ENCODE data around the gene NDUFC2. TPM values are rescaled to one million over a fixed set of nuclear protein-coding genes. Genes with fewer than 3 reads are reported as not detected.

The NDUFC2 gene
- total and polyA plus RNA-seq, 2 of the 8 experiments (the other 6 are each of a cell fraction or from before 2014, with no cell fraction given): 216 to 356 TPM

- TF ChIP-seq CHD7 (IDR thresholded peaks at IDR 0.05; ENCODE audit: insufficient replicate concordance, low read length) (no peak), RBBP5 (IDR thresholded peaks at IDR 0.05; ENCODE audit: borderline replicate concordance, low read depth, low read length) (no peak), YY1 (IDR thresholded peaks at IDR 0.05; ENCODE audit: low read depth, low read length) (no peak), SP2 (IDR thresholded peaks at IDR 0.05; ENCODE audit: low read length) (no peak), SP4 (IDR thresholded peaks at IDR 0.05; ENCODE audit: low read length) (no peak), POLR2A (IDR thresholded peaks at IDR 0.05; ENCODE audit: control extremely low read depth in 1 of 2, low read depth in 2 of 2, low read length in 2 of 2) (no peak), KDM1A (IDR thresholded peaks at IDR 0.05; ENCODE audit: borderline replicate concordance, low read length) (no peak), CHD1 (IDR thresholded peaks at IDR 0.05; ENCODE audit: low read depth, low read length) (no peak), TAF7 (optimal IDR thresholded peaks at IDR 0.05; ENCODE audit: borderline replicate concordance, low read depth, low read length) (no peak)
- TF ChIP-seq, protein P1, sequence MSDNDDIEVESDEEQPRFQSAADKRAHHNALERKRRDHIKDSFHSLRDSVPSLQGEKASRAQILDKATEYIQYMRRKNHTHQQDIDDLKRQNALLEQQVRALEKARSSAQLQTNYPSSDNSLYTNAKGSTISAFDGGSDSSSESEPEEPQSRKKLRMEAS (IDR thresholded peaks at IDR 0.05): no peak
Observed at GRCh38 chr11:78080818-78081495, 1.3 kb upstream of the NDUFC2 start (continued).

All from H1 (cell line).